ENCODE results near the gene UPP1. TPM values are rescaled to one million over a fixed set of nuclear protein-coding genes. Genes with fewer than 3 reads are reported as not detected.

The UPP1 gene
- total and polyA plus RNA-seq, 2 of the 13 experiments (the other 11 are each of a cell fraction or from before 2014, with no cell fraction given): 5.7 to 9.8 TPM

DNA sequence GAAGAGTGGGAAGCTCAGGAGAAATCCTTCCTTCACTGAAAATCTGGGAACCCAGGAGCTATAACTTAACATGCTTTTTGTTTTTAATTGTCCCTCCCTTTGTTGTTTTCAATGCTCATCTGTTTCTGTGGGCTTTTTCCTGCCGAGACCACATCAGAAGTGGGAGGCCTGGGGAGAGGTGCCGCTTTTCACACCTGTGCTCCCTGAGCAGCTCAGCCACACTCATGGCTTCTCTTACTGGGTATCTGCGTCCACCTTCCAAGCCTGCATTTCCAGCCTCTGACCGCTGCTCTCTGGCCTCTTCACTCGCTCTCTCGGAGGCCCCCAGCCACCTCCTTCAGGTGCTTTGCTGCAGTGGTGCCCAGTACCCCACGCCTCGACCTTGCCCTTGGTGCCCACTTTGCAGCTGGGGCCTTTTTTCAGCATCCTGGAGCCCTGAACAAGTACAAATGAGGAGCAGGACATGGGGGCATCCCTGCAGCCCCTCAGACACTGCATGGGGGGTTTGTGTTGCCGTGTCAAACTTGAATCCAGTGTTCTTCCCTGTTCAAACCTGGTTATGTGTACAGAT is 43.8 kb upstream of the UPP1 start:
- DNase-seq (ENCODE audit: low spot score): no peak
- H3K27ac ChIP-seq (ENCODE audit: extremely low read length, insufficient read depth, low read length): no peak overlapping the region
- no peak overlapping the region for H3K9ac ChIP-seq (ENCODE audit: insufficient read depth, low read depth, low read length)
- no peak overlapping the region for H2AFZ ChIP-seq (ENCODE audit: low read length)
- intact Hi-C loops (cut with micrococcal nuclease; ENCODE audit: unreplicated experiment) (no loop called here), in situ Hi-C loops (cut with HindIII; ENCODE audit: extremely low pct_ligation_motif_present, low pct_unique_long_range_greater_than_20kb) (no loop called here)
- ATAC-seq: no peak
- no peaks in the 10 kb centered on the region for H4K20me1 ChIP-seq (ENCODE audit: insufficient read depth, low read length)
- no peaks in the 10 kb centered on the region for H3K36me3 ChIP-seq (replicated peaks in 1 of 2; ENCODE audit: control insufficient read depth in 1 of 2, insufficient read depth in 2 of 2, low read length in 2 of 2)
- FAIRE-seq: no peak
- 1% methylated on average over 9 of the region's 9 CpGs for WGBS (ENCODE audit: low lambda C conversion rate)
- TF ChIP-seq, protein P1, sequence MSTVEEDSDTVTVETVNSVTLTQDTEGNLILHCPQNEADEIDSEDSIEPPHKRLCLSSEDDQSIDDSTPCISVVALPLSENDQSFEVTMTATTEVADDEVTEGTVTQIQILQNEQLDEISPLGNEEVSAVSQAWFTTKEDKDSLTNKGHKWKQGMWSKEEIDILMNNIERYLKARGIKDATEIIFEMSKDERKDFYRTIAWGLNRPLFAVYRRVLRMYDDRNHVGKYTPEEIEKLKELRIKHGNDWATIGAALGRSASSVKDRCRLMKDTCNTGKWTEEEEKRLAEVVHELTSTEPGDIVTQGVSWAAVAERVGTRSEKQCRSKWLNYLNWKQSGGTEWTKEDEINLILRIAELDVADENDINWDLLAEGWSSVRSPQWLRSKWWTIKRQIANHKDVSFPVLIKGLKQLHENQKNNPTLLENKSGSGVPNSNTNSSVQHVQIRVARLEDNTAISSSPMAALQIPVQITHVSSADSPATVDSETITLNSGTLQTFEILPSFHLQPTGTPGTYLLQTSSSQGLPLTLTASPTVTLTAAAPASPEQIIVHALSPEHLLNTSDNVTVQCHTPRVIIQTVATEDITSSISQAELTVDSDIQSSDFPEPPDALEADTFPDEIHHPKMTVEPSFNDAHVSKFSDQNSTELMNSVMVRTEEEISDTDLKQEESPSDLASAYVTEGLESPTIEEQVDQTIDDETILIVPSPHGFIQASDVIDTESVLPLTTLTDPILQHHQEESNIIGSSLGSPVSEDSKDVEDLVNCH (CRISPR knock-in tag; IDR thresholded peaks at IDR 0.05): no peak
- TF ChIP-seq, protein P2, sequence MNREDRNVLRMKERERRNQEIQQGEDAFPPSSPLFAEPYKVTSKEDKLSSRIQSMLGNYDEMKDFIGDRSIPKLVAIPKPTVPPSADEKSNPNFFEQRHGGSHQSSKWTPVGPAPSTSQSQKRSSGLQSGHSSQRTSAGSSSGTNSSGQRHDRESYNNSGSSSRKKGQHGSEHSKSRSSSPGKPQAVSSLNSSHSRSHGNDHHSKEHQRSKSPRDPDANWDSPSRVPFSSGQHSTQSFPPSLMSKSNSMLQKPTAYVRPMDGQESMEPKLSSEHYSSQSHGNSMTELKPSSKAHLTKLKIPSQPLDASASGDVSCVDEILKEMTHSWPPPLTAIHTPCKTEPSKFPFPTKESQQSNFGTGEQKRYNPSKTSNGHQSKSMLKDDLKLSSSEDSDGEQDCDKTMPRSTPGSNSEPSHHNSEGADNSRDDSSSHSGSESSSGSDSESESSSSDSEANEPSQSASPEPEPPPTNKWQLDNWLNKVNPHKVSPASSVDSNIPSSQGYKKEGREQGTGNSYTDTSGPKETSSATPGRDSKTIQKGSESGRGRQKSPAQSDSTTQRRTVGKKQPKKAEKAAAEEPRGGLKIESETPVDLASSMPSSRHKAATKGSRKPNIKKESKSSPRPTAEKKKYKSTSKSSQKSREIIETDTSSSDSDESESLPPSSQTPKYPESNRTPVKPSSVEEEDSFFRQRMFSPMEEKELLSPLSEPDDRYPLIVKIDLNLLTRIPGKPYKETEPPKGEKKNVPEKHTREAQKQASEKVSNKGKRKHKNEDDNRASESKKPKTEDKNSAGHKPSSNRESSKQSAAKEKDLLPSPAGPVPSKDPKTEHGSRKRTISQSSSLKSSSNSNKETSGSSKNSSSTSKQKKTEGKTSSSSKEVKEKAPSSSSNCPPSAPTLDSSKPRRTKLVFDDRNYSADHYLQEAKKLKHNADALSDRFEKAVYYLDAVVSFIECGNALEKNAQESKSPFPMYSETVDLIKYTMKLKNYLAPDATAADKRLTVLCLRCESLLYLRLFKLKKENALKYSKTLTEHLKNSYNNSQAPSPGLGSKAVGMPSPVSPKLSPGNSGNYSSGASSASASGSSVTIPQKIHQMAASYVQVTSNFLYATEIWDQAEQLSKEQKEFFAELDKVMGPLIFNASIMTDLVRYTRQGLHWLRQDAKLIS (CRISPR knock-in tag; IDR thresholded peaks at IDR 0.05): no peak
- TF ChIP-seq ZNF766 (CRISPR knock-in tag; IDR thresholded peaks at IDR 0.05; ENCODE audit: borderline replicate concordance) (no peak), ZFP36L1 (CRISPR knock-in tag; IDR thresholded peaks at IDR 0.05) (no peak), ZNF326 (CRISPR knock-in tag; IDR thresholded peaks at IDR 0.05; ENCODE audit: borderline replicate concordance) (no peak)
- TF ChIP-seq, protein P3, sequence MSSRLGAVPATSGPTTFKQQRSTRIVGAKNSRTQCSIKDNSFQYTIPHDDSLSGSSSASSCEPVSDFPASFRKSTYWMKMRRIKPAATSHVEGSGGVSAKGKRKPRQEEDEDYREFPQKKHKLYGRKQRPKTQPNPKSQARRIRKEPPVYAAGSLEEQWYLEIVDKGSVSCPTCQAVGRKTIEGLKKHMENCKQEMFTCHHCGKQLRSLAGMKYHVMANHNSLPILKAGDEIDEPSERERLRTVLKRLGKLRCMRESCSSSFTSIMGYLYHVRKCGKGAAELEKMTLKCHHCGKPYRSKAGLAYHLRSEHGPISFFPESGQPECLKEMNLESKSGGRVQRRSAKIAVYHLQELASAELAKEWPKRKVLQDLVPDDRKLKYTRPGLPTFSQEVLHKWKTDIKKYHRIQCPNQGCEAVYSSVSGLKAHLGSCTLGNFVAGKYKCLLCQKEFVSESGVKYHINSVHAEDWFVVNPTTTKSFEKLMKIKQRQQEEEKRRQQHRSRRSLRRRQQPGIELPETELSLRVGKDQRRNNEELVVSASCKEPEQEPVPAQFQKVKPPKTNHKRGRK (CRISPR knock-in tag; IDR thresholded peaks at IDR 0.05): no peak
- TF ChIP-seq, protein P4, sequence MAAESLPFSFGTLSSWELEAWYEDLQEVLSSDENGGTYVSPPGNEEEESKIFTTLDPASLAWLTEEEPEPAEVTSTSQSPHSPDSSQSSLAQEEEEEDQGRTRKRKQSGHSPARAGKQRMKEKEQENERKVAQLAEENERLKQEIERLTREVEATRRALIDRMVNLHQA (CRISPR knock-in tag; IDR thresholded peaks at IDR 0.05): no peak
- TF ChIP-seq, protein P5, sequence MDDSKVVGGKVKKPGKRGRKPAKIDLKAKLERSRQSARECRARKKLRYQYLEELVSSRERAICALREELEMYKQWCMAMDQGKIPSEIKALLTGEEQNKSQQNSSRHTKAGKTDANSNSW (CRISPR knock-in tag; IDR thresholded peaks at IDR 0.05; ENCODE audit: borderline replicate concordance): no peak
- H3K79me2 ChIP-seq (ENCODE audit: insufficient read depth, low read length): no peaks in the 10 kb centered on the region
- H3K9me3 ChIP-seq (ENCODE audit: low read length): no peaks in the 10 kb centered on the region
- no peak overlapping the region for H3K4me2 ChIP-seq (ENCODE audit: low read depth, low read length)
- no TSS peak for BruUV-seq (replicated peaks)
- H3K4me3 ChIP-seq (replicated peaks in 1 of 3; ENCODE audit: insufficient read depth in 1 of 3, low read depth in 2 of 3, low read length in 3 of 3): no peak overlapping the region
- CTCF ChIA-PET (ENCODE audit: low intra/inter-chr PET ratio, low total read pairs): no interaction called here
- POLR2A ChIA-PET: no interaction called here
- H3K27me3 ChIP-seq (ENCODE audit: control insufficient read depth in 1 of 2, insufficient read depth in 2 of 2, low read length in 2 of 2): peaks cover 8 to 64% of the 10 kb centered on the region in 2 experiments; a peak in 4 of 5 replicates
- no peaks in the 10 kb centered on the region for H3K4me1 ChIP-seq (ENCODE audit: insufficient read depth, low read length)

Measured in HepG2 (cell line).